ENCODE data around the gene ZSCAN25.

The ZSCAN25 gene

GRCh38 chr7:99674995-99675742, 58.4 kb downstream of the ZSCAN25 start:
- H3K4me1 ChIP-seq, result no peaks in the 10 kb centered on the region
- no peaks in the 10 kb centered on the region for H3K9me3 ChIP-seq
- intact Hi-C loops (cut with DNase I; ENCODE audit: low total_unique reads), result no loop called here
- peaks cover 0 to 3% (median 0%) of the 10 kb centered on the region in 3 donors for H3K36me3 ChIP-seq
- no peak overlapping the region for H3K4me3 ChIP-seq
- no peak for DNase-seq
- no peaks in the 10 kb centered on the region for H3K27me3 ChIP-seq
- TF ChIP-seq CTCF (IDR thresholded peaks at IDR 0.05), result no peak
- no peak overlapping the region for H3K27ac ChIP-seq

- Histone ChIP-seq H3K4me1 (no peaks in the 10 kb centered on the region), H3K27ac (no peak overlapping the region), H3K27me3 (no peaks in the 10 kb centered on the region), H3K36me3 (no peaks in the 10 kb centered on the region), H3K4me3 (no peak overlapping the region), H3K9me3 (peaks cover 0 to 4% (median 0%) of the 10 kb centered on the region in 3 donors)
- intact Hi-C loops (cut with DNase I; ENCODE audit: low total_unique reads), result no loop called here
- TF ChIP-seq CTCF (IDR thresholded peaks at IDR 0.05), result no peak
- DNase-seq, result no peak
Observed at GRCh38 chr7:99677013-99677647, 60.4 kb downstream of the ZSCAN25 start.

- peaks cover 0 to 8% (median 0%) of the 10 kb centered on the region in 3 donors for H3K9me3 ChIP-seq
- intact Hi-C loops (cut with DNase I; ENCODE audit: low total_unique reads), result no loop called here
- H3K27me3 ChIP-seq, result no peaks in the 10 kb centered on the region
- no peaks in the 10 kb centered on the region for H3K4me1 ChIP-seq
- no peak for DNase-seq
- no peak overlapping the region for H3K4me3 ChIP-seq
- no peaks in the 10 kb centered on the region for H3K36me3 ChIP-seq
- TF ChIP-seq CTCF (IDR thresholded peaks at IDR 0.05), result no peak
- no peak overlapping the region for H3K27ac ChIP-seq
Observed at GRCh38 chr7:99677648-99678045, 60.9 kb downstream of the ZSCAN25 start.

GRCh38 chr7:99679032-99679399, 62.3 kb downstream of the ZSCAN25 start:
- TF ChIP-seq CTCF (IDR thresholded peaks at IDR 0.05), result no peak
- no peak for DNase-seq
- intact Hi-C loops (cut with DNase I; ENCODE audit: low total_unique reads), result no loop called here
- Histone ChIP-seq H3K27me3 (no peaks in the 10 kb centered on the region), H3K36me3 (no peaks in the 10 kb centered on the region), H3K4me3 (no peak overlapping the region), H3K4me1 (no peaks in the 10 kb centered on the region), H3K9me3 (peaks cover 0 to 8% (median 0%) of the 10 kb centered on the region in 3 donors), H3K27ac (no peak overlapping the region)

- no peak for TF ChIP-seq CTCF (IDR thresholded peaks at IDR 0.05)
- no peak within 1 kb of the TSS for H3K4me3 ChIP-seq
- intact Hi-C loops (cut with DNase I; ENCODE audit: low total_unique reads), result no loop called here
- no peak for DNase-seq
- no peaks in the 10 kb centered on the region for H3K4me1 ChIP-seq
- H3K27ac ChIP-seq, result no peak within 1 kb of the TSS
- no peaks in the 10 kb centered on the region for H3K36me3 ChIP-seq
- no peaks in the 10 kb centered on the region for H3K27me3 ChIP-seq
- H3K9me3 ChIP-seq, result peaks cover 0 to 8% (median 0%) of the 10 kb centered on the region in 3 donors
Observed at GRCh38 chr7:99679400-99680191, 62.9 kb downstream of the ZSCAN25 start, which contains the start of gene CYP3A5. CYP3A5 (minus strand) TSS chr7:99679996; CDS start chr7:99679896, 100 bp downstream.
